NCI-H128 (cell line): Measurements from ENCODE around the gene INS.
"Not testable (repeated sequence)": the region's sequence is repeated elsewhere in the genome, so short reads cannot be mapped to it uniquely, and the experiment has no call there.

Experiments used
- DNase-seq: peaks from one replicate; lab custom pipeline; 2025; ENCODE audit not compliant: unreplicated experiment; lab: John Stamatoyannopoulos, UW

Gene INS

DNA sequence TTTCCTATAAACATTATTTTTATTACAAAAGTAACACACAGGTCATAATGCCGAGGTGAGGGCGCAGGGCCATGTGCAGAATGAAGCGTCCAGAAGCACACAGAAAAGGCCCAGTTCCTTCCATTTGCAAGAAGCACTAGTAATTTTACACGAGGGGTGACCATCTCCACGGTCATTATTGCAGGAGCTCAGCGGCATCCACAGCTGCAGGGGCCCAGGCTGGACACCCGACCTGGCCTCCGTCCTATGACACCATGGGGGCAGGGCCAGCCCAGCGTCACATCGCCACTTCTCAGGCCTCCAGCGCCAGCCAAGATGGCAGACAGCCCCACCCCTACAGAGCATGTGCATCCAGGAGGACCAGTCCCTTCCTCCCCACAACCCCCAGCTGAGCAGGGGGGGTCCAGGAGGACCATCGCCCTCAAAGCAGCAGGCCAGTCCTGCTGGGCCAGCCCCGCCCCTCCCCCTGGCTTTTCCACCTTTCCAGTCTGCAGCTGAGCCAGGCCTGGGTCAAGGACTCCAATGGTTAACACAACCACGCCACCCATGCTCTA lies 25.3 kb downstream of the INS start:
- DNase-seq, result no peak

DNA sequence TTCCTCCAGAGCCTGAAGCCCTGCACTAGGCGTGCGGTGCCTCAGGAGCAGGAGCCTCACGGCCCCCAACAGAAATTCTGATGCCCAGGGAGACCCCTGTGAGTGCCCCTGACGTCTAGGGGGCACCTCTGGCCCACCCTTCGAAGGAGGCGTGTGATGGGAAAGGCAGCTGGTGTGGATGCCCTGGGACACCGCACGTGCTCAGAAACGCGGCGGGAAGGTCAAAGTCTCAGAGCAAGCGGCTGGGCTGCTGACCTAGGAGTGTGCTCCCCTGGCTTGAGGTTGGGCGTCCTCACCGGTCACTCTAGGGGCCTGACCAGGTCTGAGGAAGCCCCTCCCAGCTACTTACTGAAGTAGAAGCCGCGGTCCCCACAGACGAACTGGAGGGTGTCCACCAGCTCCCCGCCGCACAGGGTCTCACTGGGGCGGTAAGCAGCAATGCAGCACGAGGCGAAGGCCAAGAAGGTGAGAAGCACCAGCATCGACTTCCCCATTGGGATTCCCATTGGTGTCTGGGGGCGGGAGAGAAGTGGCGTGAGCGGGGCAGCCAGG lies 25.9 kb downstream of the INS start:
- DNase-seq, result no peak

- no peak for DNase-seq
Measured at GRCh38 chr11:2134022-2135010, 26.7 kb downstream of the INS start.

- DNase-seq, result no peak
Measured at GRCh38 chr11:2133241-2134021, 27.6 kb downstream of the INS start.

DNA sequence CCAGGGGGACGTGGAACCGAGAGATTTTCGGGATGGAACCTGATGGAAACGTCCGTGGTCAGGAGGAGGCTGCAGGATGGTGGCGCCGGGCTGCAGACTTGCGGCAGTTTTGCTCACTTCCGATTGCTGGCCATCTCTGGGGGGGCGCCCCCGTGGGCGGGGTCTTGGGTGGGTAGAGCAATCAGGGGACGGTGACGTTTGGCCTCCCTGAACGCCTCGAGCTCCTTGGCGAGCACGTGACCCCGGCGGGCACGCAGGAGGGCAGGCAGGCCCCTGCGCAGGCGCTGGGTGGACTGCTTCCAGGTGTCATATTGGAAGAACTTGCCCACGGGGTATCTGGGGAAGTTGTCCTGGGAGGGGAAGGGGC lies 28.2 kb downstream of the INS start:
- DNase-seq, result no peak

DNA sequence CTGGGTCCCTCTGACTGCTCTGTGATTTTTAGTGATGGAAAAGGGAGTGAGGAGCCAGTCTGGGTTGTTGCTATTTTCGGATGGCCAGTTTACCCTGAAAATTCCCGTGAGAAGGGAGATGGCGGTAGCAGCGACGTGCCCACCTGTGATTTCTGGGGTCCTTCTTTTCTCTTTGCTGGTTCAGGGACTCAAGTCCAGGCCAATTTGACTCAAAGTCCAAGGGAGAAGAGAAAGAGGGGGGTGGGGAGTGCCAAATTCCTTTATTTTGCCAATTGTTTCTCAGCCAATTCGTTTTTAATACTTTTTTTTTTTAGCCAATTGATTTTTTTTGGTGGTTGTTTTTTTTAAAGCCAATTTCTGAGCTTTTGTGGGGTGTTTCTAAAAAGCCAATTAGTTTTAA lies 28.8 kb downstream of the INS start:
- DNase-seq, result no peak

DNA sequence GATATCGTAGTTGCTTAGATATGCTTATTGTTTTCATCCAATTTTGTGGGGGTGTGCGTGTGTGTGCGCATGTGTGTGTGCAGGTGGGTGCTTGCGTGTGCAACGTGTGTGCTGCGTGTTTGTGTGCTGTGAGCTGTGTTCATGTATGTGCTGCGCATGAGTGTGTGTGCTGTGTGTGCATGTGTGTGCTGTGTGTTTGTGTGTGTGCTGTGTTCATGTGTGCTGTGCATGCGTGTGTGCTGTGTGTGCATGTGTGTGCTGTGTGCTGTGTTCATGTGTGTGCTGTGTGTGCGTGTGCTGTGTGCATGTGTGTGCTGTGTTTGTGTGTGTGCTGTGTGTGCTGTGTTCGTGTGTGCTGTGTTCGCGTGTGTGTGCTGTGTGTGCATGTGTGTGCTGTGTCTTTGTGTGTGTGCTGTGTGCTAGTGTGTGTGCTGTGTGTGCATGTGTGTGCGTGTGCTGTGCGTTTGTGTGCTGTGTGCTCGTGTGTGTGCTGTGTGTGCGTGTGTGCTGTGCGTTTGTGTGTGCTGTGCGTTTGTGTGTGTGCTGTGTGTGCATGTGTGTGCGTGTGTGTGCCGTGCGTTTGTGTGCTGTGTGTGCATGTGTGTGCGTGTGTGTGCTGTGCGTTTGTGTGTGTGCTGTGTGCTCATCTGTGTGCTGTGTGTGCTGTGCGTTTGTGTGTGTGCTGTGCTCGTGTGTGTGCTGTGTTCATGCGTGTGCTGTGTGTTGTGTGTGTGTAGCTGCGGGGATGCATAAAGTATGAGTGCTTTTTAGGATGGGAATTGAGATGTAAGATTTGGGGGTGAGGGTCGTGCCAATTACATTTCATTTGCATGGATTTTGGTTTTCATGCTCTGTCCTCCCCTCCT lies 29.4 kb downstream of the INS start:
- no peak for DNase-seq

- no peak for DNase-seq
Measured at GRCh38 chr11:2130881-2131352, 30.1 kb downstream of the INS start.

GRCh38 chr11:2129699-2130366 lies 31.2 kb downstream of the INS start:
- DNase-seq, result no peak

DNA sequence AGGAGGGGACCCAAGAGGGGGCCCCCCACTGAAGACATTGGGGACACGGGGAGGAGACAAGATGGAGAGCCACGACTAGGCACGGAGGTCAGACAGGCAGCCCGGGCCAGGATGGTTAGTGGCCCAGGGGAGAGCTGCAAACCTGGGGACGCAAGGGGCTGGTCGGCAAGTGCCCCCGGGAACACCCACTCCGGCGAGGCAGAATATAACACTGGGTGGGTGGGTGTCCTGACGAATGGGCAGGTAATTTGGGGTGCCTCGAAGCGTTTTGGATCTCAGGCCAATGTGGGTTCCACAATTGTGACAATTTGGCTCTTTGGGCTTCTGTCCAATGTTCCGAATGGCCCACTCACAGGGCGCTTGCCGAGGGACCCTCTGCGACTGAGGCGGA lies 31.7 kb downstream of the INS start:
- DNase-seq, result no peak

GRCh38 chr11:2128511-2129307 lies 32.3 kb downstream of the INS start:
- no peak for DNase-seq

GRCh38 chr11:2128130-2128510 lies 32.9 kb downstream of the INS start:
- DNase-seq, result no peak

DNA sequence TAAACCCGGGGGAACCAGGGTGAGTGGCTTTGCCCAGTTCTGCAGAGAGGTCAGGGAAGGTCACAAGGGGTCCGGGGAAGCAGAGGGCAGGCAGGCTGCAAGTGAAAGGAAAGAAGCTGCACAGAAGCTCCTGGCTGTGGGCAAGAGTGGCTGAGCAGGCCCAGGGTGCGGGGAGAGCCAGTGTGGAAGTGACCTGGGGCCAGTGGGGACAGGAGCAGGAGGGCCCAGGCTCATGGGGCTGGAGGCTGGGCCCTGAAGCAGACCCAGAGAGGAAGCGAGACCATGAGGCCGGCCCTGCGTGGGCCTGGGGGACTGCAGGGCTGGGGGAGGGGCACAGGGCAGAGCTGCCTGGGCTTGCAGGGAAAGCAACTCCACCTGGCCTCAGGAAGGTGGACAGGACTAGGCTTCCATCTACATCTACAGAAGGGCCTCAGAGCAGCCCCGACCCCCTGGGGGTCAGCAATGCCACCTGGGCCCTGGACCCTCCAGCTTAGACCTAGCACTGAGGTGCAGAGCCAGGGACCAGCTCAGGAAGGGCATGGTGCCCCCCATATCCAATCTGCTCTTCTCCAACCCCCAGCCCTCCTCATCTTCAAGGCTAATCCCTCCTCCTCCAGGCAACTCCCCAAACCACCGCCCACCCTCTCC lies 33.4 kb downstream of the INS start:
- DNase-seq, result no peak

DNA sequence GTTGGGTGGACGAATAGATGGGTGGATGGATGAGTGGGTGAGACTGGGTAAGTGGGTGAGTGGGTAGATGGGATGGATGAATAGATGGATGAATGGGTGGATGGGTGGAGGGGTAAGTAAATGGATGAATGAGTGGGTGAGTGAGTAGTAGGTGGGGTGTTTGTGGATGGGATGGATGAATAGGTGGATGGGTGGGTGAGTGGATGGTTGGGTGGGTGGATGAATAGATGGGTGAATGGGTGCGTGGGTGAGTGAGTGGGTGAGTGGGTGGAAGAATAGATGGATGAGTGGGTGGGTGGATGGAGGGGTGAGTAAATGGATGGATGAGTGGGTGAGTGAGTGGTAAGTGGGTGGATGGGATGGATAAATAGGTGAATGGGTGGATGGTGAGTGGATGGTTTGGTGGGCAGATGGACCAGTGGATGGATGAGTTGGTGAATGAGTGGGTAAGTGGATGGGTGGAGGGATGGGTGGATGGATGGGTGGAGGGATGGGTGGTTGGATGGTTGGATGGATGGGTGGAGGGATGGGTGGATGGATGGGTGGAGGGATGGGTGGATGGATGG lies 34.4 kb downstream of the INS start:
- no peak for DNase-seq

- DNase-seq, result not testable (repeated sequence)
Measured at GRCh38 chr11:2124736-2125484, 36.1 kb downstream of the INS start.

GRCh38 chr11:2123628-2123960 lies 37.4 kb downstream of the INS start:
- no peak for DNase-seq

DNA sequence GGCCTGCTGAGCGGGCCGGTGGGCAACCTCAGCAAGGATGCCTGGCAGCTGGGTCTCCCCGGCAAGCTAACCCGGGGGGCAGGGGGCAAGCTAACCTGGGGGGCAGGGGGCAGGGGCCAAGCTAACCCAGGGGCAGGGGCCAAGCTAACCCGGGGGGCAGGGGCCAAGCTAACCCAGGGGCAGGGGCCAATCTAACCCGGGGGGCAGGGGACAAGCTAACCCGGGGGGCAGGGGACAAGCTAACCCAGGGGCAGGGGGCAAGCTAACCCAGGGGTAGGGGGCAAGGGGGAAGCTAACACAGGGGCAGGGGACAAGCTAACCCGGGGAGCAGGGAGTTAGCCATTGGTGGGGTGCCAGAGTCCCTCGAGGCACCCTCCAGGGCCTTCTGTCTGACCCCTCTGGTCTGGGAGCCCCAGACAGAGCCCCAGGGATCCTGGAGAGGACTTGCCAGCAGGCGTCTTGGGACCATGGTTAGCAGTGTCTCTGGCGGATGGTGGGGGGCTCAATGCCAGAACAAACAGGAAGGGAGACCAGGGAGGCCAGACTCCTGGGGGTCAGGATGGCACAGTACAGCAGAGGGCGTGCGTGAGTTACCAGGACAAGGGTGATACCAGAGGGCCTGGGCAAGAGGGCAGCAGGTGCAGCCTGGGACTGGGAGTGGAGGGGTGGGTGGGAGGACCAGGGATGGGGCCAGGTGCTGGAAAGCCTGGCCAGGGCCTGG lies 37.9 kb downstream of the INS start:
- no peak for DNase-seq
